K562 (cell line): ENCODE data around the gene TNNT2.

Source experiments
- CREB1 ChIP-seq, 2 experiments: sonication (generic) in 1 of 2; formaldehyde crosslinking in 1 of 2; IDR thresholded peaks; 2 replicates each; pipeline versions ENCODE4 v1.6.1 to v1.8.0; 2012 to 2022; ENCODE audit warnings: inconsistent platforms in 1 of 2, mild to moderate bottlenecking in 1 of 2, missing genetic modification reagents in 1 of 2, moderate library complexity in 1 of 2
- KAT7 ChIP-seq: sonication (generic); formaldehyde crosslinking; IDR thresholded peaks from 2 replicates; pipeline ENCODE4 v1.8.0; 2022; ENCODE audit warnings: missing genetic modification reagents, mild to moderate bottlenecking, borderline replicate concordance
- TF ChIP-seq, protein P1 (sequence below): fragments of 250-450 bp; sonication (Bioruptor Pico); IDR thresholded peaks from 2 replicates; pipeline ENCODE4 v1.4.0; 2020; ENCODE audit warnings: mild to moderate bottlenecking, moderate library complexity

DNA sequence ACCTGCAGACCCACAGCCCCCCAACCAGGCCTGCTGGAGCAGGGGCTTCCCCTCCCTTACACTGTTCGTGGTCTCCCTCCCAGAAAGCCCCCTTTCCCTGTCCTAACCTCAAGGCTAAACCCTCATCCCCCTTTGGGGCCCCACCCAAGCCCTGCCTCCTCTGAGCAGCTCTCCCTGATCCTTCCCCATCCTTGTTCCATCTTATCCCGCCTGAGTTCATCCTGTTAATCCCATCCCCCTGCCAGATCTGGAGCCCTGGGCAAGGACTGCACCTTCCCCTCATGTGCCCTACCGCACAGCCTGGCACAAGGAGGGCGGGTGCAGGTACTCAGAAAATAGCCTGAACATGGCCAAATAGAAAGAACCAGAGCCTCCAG is 6.9 kb upstream of the TNNT2 start:
- TF ChIP-seq, protein P1, sequence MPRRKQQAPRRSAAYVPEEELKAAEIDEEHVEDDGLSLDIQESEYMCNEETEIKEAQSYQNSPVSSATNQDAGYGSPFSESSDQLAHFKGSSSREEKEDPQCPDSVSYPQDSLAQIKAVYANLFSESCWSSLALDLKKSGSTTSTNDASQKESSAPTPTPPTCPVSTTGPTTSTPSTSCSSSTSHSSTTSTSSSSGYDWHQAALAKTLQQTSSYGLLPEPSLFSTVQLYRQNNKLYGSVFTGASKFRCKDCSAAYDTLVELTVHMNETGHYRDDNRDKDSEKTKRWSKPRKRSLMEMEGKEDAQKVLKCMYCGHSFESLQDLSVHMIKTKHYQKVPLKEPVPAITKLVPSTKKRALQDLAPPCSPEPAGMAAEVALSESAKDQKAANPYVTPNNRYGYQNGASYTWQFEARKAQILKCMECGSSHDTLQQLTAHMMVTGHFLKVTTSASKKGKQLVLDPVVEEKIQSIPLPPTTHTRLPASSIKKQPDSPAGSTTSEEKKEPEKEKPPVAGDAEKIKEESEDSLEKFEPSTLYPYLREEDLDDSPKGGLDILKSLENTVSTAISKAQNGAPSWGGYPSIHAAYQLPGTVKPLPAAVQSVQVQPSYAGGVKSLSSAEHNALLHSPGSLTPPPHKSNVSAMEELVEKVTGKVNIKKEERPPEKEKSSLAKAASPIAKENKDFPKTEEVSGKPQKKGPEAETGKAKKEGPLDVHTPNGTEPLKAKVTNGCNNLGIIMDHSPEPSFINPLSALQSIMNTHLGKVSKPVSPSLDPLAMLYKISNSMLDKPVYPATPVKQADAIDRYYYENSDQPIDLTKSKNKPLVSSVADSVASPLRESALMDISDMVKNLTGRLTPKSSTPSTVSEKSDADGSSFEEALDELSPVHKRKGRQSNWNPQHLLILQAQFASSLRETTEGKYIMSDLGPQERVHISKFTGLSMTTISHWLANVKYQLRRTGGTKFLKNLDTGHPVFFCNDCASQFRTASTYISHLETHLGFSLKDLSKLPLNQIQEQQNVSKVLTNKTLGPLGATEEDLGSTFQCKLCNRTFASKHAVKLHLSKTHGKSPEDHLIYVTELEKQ, result no peak
- TF ChIP-seq CREB1 (IDR thresholded peaks at IDR 0.05) (no peak), CREB1 (CRISPR knock-in tag; IDR thresholded peaks at IDR 0.05) (no peak), KAT7 (no peak)
